ENCODE measurements around the gene NFIX.

- TF ChIP-seq CTCF (conservative IDR thresholded peaks at IDR 0.05; ENCODE audit: low read depth, low read length) (no peak), EZH2 (IDR thresholded peaks at IDR 0.05; ENCODE audit: borderline replicate concordance, low read depth, low read length, poor library complexity, severe bottlenecking) (no peak)
Observed at GRCh38 chr19:13062317-13062716, 67.0 kb downstream of the NFIX start.

Measured in A673 (cell line).